GM21529 (cell line): ENCODE results near the gene MAL.
A peak's percentile ranks its signal among the peaks of the same experiment; 100 is the strongest.

Source experiments
- ATAC-seq: cut with Tn5 transposase; IDR thresholded peaks from one replicate; pipeline ENCODE4 v1.9.1; 2021; ENCODE audit not compliant: unreplicated experiment

MAL gene

GRCh38 chr2:95025406-95026319, at the start of gene MAL:
MAL (plus strand) TSS chr2:95025708; CDS start chr2:95025793, 85 bp downstream.
- ATAC-seq: no peak

- no peak for ATAC-seq
Observed at GRCh38 chr2:94977826-94978225, 47.7 kb upstream of the MAL start.

DNA sequence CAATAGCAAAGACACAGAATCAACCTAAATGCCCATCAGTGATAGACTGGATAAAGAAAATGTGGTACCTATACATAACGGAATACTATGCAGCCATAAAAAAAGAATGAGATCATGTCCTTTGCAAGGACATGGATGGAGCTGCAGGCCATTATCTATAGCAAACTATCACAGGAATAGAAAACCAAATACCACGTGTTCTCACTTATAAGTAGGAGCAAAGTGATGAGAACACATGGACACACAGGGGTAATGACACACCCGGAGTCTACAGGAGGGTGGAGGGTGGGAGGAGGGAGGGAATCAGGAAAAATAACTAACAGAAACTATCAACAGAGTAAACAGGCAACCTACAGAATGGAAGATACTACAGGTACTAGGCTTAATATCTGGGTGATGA, 46.6 kb upstream of the MAL start:
- no peak for ATAC-seq

DNA sequence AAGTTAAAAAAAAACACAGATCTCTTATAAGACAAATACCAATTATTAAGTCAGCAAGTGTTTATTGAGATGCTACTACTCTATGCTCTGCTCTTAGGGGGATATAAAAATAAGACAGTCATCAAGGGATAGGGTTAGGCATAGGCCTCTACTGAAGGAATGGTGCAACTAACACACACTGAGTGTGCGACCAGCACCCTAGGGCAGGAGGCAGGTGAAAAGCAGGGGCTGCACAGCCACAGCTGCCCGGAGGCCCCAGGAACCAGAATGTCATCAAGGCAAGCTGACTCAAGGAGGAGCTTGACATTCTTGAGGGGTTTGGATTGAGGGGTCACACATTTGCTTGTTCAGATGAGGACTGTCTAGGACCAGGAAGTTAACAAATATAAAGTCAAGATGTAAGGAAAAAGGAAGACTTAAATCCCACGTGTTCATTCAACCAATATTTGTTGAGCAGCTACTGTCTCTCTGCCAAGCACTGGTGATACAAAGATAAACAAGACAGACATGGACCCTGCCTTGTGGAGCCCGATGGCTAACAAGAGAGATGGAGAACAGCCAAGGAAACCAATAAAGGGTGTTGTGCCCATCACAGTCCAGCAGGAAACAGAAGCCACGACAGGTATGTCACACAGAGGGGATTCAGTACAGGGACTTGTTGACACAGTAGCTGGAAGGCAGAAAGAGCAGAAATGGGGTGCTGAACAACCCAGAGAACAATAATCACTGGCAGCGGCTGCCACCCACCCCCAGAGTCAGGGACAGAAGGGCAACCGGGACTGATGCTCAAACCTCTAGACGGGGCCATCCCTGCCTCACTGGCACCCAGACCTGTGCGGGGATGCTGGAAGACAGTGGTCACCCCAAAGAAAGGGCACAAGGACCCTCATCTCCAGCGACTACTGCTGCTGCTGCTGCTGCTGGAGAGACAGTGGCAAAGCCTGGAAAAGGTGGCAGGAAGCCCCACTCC, 45.8 kb upstream of the MAL start:
- ATAC-seq: no peak

DNA sequence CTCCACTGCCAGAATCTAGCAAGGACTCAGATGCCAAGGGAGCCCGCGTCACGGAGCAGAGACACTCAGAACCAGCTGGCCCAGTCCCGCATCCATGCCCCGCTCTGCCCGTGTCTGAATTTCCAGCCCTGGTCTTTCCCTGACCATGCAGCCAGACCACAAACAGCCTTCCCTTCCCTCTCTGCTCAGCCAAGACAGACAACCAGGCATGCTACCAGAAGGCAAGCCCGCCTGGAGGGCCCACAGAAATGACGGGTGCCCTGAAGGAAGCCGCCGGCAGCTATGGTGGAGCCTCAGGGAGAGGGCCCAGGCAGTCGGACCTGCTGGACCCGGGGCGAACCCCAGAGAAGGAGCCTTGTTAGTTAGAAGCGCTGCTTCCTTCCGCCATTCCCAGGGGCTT, 45.1 kb upstream of the MAL start:
- ATAC-seq: no peak

GRCh38 chr2:94982156-94982555, 43.4 kb upstream of the MAL start:
- no peak for ATAC-seq

DNA sequence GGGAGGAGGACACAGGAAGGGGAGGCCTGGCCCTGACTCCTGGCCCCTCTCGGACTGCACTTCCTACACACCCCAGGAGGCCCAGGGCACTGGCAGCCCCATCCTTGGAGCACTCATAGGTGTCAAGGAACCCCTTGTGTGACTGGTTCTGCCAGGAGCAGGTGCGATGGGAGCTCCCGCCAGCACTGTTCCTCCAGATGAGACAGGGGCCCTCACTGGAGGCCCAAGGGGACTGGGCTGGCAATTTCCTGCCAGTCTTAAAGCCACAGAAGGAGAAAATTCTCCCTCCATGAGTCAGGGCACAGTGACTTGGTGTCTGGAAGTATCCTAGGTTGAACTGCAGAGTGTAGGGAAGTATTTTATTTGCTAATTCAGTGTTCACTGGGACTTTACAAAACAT, 42.8 kb upstream of the MAL start:
- no peak for ATAC-seq

GRCh38 chr2:94984964-94985575, 40.4 kb upstream of the MAL start:
- ATAC-seq: no peak

DNA sequence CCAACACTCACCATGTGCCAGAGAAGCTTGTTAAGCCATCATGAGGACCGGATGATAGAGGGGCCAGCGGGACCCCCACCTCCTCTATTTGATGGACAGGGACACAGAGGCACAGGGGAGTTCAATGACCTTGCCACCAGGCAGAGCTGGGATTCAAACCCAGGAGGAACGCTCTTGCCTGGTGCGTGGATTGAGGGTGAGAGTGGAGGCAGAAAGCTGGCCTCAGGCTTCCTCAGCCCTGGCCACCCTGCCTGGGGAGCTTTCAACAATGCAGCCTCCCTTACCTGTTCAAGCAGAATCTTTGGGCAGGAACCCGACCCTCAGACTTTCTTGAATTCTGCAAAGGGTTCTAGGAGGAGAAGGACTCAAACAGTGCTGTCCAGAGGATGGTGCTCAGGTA, 39.9 kb upstream of the MAL start:
- ATAC-seq: no peak

GRCh38 chr2:94986392-94986963, 39.0 kb upstream of the MAL start:
- peak; percentile 79 for ATAC-seq

GRCh38 chr2:94987074-94988020, 38.2 kb upstream of the MAL start:
- ATAC-seq: no peak

DNA sequence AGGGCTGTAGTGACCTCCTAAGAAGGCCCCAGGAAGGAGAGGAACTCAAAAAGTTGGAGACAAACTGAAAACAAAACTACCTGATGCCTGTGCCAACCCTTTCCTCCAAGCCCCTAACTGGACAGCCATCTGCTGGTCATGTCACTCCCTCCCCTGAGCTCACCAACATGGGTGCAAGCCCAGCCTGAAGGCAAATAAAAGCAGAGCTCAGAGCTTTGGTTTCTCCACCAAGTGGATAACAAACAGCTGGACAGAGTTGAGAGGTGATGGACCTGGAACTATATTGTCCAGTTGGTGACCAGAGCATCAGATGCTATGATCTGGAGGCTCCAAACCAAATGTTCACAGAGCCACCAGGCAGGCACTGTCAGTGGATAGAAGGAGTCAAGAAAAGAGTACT, 34.6 kb upstream of the MAL start:
- ATAC-seq: no peak

GRCh38 chr2:94992360-94992759, 33.1 kb upstream of the MAL start:
- no peak for ATAC-seq

DNA sequence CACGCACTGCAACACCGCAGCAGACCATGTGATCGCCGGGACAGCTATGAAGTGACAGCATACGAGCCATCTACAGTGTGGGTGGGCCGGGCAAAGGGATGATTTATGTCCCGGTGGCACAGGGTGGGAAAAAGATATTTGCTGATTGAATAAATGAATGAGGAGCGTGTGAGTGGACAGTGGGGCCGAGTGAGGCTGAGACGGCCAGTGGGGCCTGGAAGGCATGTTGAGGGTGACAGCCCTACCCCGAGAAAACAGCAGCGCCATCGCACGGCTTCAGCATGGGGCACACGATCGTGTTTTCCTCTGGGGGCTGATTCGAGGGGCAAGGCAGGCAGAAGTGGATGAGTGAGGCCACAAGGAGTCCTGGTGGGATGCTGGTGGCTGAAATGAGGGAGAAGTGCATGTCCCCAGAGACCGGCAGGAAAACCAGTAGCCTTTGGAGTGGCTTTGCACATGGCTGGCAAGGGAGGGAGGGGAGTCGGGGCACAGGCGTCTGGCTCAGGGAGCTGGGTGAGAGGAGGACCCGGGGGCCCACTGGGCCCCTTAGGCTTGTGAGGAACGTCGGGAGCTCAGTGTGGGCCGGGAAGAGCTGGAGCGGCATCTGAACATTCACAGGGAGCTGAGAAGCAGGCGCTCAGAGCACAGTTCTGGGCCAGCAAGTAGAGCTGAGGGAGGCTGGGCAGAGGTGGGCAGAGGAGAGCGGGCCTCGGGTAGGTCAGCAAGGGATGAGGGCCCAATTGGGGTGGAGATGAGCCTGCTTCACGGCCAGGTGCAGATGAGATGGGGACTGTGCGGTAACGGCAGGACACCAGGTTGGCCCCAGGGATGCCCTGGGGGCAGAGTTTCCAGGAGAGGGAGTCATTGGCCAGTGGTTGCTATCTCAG, 32.1 kb upstream of the MAL start:
- ATAC-seq: no peak

DNA sequence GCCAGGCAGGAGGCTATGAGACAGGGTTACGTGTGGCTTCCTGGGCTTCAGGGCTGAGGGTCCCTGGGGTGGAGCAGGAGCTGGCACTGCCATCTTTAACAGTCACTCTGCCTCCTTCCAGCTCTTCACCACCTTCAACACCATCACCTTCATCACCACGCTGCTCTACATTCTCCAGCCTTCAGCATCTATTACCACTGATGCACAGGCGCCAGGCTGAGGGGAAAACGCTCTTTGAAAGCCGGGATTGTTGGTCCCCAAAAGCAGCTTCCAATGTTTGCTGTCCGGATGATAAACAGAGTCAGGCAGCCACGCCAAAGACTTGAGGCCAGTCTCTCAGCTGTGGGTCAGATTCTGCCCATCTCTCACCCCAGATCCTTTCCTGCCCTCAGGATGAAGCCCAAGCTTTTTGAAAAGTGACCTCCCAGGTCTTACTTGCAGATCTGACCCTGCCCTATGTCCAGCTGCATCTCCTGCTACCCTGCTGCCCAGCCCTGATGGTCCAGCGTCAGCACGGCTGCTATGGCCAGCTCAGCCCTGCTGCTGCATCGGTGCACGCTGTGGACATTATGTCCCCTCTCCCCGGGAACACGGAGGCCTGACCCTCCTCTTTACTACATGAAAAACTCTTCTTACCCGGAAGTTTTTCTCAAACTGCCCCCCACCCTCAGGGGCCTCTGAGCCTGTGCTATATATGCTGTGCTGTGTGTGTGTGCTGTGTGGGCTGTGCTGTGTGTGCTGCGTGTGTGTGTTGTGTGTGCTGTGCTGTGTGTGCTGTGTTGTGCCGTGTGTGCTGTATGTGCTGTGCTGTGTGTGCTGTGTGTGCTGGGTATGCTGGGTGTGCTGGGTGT, 31.2 kb upstream of the MAL start:
- ATAC-seq: no peak

- no peak for ATAC-seq
Observed at GRCh38 chr2:94994914-94995552, 30.5 kb upstream of the MAL start.

- ATAC-seq: no peak
Observed at GRCh38 chr2:94995553-94996304, 29.8 kb upstream of the MAL start.
